GM19467 (cell line): ENCODE measurements around the gene REEP1.

Experiments
- ATAC-seq: cut with Tn5 transposase; IDR thresholded peaks from one replicate; pipeline ENCODE4 v1.9.1; 2021; ENCODE audit warnings: mild to moderate bottlenecking, moderate library complexity; ENCODE audit not compliant: unreplicated experiment

The REEP1 gene

GRCh38 chr2:86308356-86308755, 29.1 kb downstream of the REEP1 start:
- no peak for ATAC-seq

GRCh38 chr2:86307431-86307830, 30.0 kb downstream of the REEP1 start:
- ATAC-seq = no peak

GRCh38 chr2:86305915-86306254, 31.5 kb downstream of the REEP1 start:
- ATAC-seq = no peak

GRCh38 chr2:86305195-86305914, 32.1 kb downstream of the REEP1 start:
- ATAC-seq = no peak

- no peak for ATAC-seq
These were observed 33.0 kb downstream of the REEP1 start for GRCh38 chr2:86304416-86304815.

GRCh38 chr2:86302320-86302719, 35.1 kb downstream of the REEP1 start:
- ATAC-seq = no peak

GRCh38 chr2:86301711-86302202, 35.7 kb downstream of the REEP1 start:
- ATAC-seq = no peak

- no peak for ATAC-seq
These were observed 36.4 kb downstream of the REEP1 start for GRCh38 chr2:86301009-86301408.

- ATAC-seq = no peak
These were observed 36.9 kb downstream of the REEP1 start for GRCh38 chr2:86300496-86300895.

- ATAC-seq = no peak
These were observed 38.7 kb downstream of the REEP1 start for GRCh38 chr2:86298411-86299390.

- no peak for ATAC-seq
These were observed 39.9 kb downstream of the REEP1 start for GRCh38 chr2:86297382-86298147.

GRCh38 chr2:86296947-86297346, 40.5 kb downstream of the REEP1 start:
- no peak for ATAC-seq

- no peak for ATAC-seq
These were observed 42.4 kb downstream of the REEP1 start for GRCh38 chr2:86295066-86295465.

GRCh38 chr2:86293612-86294011, 43.8 kb downstream of the REEP1 start:
- ATAC-seq = no peak

GRCh38 chr2:86292571-86293515, 44.6 kb downstream of the REEP1 start:
- no peak for ATAC-seq

- ATAC-seq = no peak
These were observed 46.1 kb downstream of the REEP1 start for GRCh38 chr2:86291328-86291662.

GRCh38 chr2:86290596-86291327, 46.7 kb downstream of the REEP1 start:
- ATAC-seq = no peak

GRCh38 chr2:86286516-86286915, 50.9 kb downstream of the REEP1 start:
- ATAC-seq = no peak

- ATAC-seq = no peak
These were observed 51.4 kb downstream of the REEP1 start for GRCh38 chr2:86285981-86286380.

- ATAC-seq = no peak
These were observed 51.9 kb downstream of the REEP1 start for GRCh38 chr2:86285571-86285970.
